ENCODE measurements around the gene SSH2.
A peak's percentile ranks its signal among the peaks of the same experiment; 100 is the strongest.

Gene SSH2

DNA sequence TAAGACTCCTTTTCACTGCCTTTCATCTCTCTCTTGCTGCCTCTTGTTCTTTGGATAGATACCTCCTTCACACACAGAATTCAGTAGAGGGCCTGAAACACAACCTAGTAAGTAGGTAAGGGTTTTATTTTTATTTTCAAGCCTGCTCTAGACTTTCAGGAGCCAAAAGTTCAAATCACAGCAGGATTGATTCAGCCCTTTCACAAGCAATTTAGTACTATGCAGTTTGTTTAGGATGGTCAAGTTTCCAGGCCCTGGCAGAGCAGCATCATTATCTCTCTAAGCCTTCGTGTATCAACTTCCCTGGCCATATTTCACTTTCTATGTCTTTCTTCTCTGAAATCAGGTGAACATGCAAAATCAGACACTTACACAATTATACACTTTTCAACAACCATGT is 158.5 kb downstream of the SSH2 start:
- DNase-seq, result no peak

DNA sequence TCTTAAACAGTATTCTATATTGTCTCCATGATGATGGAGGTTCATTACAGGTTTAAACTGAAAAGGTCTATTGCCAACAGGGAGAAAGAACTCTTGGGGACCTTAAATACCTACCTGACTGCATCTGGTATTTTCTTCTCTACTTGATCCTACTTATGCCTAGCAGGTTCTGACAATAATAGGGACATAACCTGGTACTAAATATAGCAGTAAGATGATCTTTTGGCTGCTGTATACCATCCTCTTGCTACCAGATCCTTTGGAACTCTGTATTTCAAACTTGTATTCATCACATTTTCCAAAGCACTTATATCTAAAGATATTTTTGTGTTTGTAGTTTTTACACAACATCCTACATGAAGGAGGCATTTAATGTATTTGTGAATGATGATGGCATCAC is 160.8 kb downstream of the SSH2 start:
- no peak for DNase-seq

GRCh38 chr17:29766796-29767327 is 163.2 kb downstream of the SSH2 start:
- no peak for DNase-seq

- DNase-seq, result no peak
Measured at GRCh38 chr17:29764748-29765147, 165.3 kb downstream of the SSH2 start.

- DNase-seq, result no peak
Measured at GRCh38 chr17:29764217-29764616, 165.8 kb downstream of the SSH2 start.

DNA sequence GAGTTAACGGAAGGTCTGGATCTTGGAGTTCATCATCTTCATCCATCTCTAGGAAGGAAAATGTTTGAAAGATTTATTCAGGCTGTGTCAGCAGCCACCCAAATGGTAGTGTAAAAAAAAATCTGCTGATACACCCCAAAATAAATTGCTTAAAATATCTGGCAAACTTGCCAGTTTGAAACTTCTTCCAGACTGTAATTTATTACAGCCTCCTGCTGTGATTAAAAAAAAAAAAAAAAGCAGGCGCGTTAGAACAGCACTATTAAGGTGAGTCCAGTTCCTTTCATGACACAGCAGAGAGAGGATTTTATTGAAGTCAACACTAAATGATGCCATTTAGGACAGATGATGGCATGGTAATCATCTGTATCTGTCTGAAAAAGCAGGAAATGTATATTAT is 166.8 kb downstream of the SSH2 start:
- no peak for DNase-seq

DNA sequence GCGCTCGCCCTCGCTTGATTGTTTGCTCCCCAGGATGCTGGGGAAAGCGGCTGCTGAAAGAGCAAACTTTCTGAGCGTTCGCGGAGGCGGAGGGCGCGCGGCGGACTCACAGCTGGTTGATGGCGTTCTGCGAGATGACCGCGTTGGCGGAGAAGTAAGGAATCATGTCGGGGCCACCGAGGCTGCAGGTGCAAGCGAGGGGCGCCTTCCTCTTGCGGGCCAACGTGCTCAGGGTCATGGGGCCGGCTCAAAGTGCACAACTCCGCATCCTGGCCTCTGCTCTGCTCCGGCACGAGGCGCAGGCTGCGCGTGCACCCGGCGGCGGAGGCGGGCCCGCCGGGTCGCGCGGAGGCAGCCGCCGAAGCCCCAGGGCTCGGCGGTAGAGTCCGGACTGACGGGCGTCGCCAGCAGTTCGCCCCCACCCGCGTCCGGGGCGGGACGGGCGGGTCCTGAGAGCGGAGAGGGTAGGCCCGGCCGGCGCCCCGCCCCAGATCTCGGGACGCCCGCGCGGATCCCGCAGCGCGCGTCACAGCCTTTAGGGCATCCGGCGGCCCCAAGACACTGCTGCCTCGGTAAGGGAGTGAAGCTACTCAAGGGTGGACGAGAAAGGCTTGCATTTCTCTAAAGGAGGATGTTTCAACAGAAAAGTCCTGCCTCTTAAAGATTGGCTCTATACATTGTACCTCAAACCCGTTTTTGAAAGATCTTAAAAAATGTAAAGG is 168.8 kb downstream of the SSH2 start:
- DNase-seq, result peak; percentile 92

GRCh38 chr17:29760279-29761039 is 169.6 kb downstream of the SSH2 start:
- DNase-seq, result no peak

GRCh38 chr17:29758255-29758654 is 171.8 kb downstream of the SSH2 start:
- no peak for DNase-seq

- DNase-seq, result no peak
Measured at GRCh38 chr17:29757788-29758187, 172.2 kb downstream of the SSH2 start.

- no peak for DNase-seq
Measured at GRCh38 chr17:29753845-29754439, 176.1 kb downstream of the SSH2 start.

DNA sequence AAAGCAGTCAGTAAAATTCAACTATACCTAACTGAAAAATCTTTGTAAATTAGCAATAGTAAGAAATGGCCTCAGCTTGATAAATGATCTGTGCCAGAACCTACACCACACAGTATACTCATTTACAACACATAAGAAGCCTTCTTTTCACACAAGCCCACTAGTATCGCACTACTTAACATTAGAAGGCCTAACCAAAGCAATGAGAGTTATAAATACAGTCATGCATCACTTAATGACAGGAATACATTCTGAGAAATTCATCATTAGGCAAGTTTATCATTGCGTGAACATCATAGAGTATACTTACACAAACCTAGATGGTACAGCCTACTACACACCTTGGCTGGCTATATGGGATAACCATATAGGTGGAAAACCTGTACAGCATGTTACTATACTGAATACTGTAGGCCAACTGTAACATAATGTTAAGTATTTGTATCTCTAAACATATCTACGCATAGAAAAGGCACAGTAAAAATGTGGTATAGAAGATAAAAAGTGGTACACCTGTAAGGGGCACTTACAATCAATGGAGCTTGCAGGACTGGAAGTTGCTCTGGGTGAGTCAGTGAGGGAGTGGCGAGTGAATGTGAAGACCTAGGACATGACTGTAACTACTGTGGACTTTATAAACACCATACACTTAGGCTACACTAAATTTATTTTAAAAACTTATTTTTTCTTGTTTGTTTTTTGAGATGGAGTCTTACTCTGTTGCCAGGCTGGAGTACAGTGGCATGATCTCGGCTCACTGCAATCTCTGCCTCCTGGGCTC is 180.8 kb downstream of the SSH2 start:
- no peak for DNase-seq

GRCh38 chr17:29748400-29748799 is 181.6 kb downstream of the SSH2 start:
- no peak for DNase-seq

- no peak for DNase-seq
Measured at GRCh38 chr17:29747660-29748059, 182.4 kb downstream of the SSH2 start.

GRCh38 chr17:29746669-29747068 is 183.4 kb downstream of the SSH2 start:
- DNase-seq, result no peak

- DNase-seq, result no peak
Measured at GRCh38 chr17:29744121-29744520, 185.9 kb downstream of the SSH2 start.

- DNase-seq, result no peak
Measured at GRCh38 chr17:29742210-29742513, 187.9 kb downstream of the SSH2 start.

DNA sequence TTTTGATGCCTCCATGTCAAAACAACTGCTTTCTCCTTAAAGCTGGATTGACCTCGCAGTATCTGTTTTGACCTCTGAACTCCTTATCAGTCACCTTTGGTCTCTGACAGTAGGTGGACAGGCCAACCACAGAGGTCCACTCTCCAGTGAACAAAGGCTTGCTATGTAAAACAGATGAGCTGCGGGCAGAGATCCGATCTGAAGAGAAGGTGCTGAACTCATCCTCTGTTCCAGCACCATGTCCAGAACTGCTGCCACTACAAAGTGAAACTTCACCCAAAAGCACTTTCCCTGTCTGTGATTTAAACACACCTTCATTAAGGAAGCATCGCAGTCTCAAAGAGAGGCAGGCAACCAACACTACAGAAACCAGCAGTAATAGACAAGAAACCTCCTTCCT is 190.0 kb downstream of the SSH2 start:
- DNase-seq, result no peak

DNA sequence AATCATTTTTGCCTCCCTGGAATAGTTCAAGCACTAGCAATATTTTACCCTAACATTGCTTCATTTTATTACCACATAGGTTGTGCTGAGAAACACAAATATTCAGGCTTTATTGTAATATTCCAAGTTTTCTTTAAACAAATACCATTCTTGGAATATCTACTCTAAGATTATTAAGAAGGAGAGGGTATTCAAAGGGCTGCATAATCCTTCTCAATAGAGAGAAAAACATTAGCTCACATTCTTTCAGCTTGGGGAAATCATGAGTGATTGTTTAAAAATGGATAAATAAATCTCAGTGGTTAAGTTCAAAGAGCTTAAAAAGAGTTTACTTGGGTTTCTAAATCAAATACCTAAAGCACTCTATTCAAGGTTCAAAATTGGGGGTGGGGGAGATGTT is 195.4 kb downstream of the SSH2 start:
- no peak for DNase-seq

- no peak for DNase-seq
Measured at GRCh38 chr17:29733166-29733565, 196.9 kb downstream of the SSH2 start.

GRCh38 chr17:29732613-29733012 is 197.4 kb downstream of the SSH2 start:
- DNase-seq, result no peak

- DNase-seq, result no peak
Measured at GRCh38 chr17:29732209-29732608, 197.8 kb downstream of the SSH2 start.

GRCh38 chr17:29731589-29731929 is 198.5 kb downstream of the SSH2 start:
- DNase-seq, result no peak

Data from right hindlimb (tissue), 1 donor.